Measurements from ENCODE around the gene FAP.

DNA sequence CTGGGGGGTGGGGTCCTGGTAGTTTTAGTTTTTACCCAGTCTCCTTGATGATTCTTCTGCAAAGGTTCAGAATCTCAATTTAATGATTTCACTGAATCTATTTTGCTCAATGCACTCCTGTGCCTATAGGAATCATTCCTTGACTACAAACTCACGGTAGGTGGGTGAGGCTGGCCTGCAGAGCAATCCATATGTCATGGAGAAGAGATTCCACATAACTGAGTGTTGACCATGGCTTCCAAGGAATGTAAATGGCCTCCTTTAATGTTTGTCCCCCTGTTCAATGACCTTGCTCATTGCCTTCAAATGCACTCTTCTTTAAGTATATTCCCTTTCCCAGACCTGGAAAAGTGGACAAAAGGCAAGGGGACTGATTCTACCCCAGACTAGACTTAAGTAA is 12.5 kb downstream of the FAP start:
- TF ChIP-seq, protein P1, sequence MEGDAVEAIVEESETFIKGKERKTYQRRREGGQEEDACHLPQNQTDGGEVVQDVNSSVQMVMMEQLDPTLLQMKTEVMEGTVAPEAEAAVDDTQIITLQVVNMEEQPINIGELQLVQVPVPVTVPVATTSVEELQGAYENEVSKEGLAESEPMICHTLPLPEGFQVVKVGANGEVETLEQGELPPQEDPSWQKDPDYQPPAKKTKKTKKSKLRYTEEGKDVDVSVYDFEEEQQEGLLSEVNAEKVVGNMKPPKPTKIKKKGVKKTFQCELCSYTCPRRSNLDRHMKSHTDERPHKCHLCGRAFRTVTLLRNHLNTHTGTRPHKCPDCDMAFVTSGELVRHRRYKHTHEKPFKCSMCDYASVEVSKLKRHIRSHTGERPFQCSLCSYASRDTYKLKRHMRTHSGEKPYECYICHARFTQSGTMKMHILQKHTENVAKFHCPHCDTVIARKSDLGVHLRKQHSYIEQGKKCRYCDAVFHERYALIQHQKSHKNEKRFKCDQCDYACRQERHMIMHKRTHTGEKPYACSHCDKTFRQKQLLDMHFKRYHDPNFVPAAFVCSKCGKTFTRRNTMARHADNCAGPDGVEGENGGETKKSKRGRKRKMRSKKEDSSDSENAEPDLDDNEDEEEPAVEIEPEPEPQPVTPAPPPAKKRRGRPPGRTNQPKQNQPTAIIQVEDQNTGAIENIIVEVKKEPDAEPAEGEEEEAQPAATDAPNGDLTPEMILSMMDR (conservative IDR thresholded peaks at IDR 0.05; ENCODE audit: low read depth, low read length): no peak
- TF ChIP-seq EZH2 (IDR thresholded peaks at IDR 0.05; ENCODE audit: borderline replicate concordance, low read depth, low read length, poor library complexity, severe bottlenecking): no peak

All from A673 (cell line).